Measurements from ENCODE around the gene DDI2.

The DDI2 gene

GRCh38 chr1:15605398-15606383 is 11.6 kb upstream of the DDI2 start:
- no peak for DNase-seq (ENCODE audit: low read depth)

- DNase-seq (ENCODE audit: low read depth): peak; percentile 46
Measured at GRCh38 chr1:15609631-15610030, 7.6 kb upstream of the DDI2 start.

GRCh38 chr1:15610167-15610566 is 7.1 kb upstream of the DDI2 start:
- DNase-seq (ENCODE audit: low read depth): no peak

- no peak for DNase-seq (ENCODE audit: low read depth)
Measured at GRCh38 chr1:15616373-15617172, 685 bp upstream of the DDI2 start.

DNA sequence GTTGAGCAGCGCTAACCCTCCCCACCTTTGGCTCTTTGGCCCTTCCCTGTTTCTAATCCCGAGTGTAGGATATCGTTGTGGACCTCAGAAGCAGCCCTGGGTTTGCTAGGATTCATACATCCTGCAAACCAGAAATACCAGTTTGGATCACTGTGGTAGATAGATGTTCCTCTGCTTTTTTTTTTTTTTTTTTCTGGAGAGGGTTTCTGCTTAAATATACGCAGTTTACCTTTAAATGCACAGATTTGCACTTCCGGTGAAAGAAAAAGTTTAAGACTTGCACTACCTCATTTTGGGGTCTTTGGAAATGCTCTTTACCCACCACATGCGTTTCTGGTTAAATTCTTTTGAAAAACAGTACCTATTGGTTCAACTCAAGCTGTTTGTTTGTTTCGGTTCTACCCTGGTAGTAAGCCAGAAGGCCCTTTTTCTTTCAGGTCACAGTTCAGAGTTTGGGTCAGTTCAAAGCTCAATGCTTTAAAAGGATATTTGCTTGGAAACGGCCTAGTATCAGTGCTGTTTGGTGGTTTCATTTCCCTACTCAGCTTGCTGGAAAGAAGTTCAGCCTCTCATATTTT is 908 bp downstream of the DDI2 start:
- DNase-seq (ENCODE audit: low read depth): peak; percentile 26

GRCh38 chr1:15618655-15619525 is 1.6 kb downstream of the DDI2 start:
- DNase-seq (ENCODE audit: low read depth): peak; percentile 53

- DNase-seq (ENCODE audit: low read depth): peak; percentile 89
Measured at GRCh38 chr1:15620155-15620545, 2.9 kb downstream of the DDI2 start.

GRCh38 chr1:15620902-15621682 is 3.8 kb downstream of the DDI2 start:
- no peak for DNase-seq (ENCODE audit: low read depth)

- DNase-seq (ENCODE audit: low read depth): no peak
Measured at GRCh38 chr1:15621975-15622374, 4.7 kb downstream of the DDI2 start.

DNA sequence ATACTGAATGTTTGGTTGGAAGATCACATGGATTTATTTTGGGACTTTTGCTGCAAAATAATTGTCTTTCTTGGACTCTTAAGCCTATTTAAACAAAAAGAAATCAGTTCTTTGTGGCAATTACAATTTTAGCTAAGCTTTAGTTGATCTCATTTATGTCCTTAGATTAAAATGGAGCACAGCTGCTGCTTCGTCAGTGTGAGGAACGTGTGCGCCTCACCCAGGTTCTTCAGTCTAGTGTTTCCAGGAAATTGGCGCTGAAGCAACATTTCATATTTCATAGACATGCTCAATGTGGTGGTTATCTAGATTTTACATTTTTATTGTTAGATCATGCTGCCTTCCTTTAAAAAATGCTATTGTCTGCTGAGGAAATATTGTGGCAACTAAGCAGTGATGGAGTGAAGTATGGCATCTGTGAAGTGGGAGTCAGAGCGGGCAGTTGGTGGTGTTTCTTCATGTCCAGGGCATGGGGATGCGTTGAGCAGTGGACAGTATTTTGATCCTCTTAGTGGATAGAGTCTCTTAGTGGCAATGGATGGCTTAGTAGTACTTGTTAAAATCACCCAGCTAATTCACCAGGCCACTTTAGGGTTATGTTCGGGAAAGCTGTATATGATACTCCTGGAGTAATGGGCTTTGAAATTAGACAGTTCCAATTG is 5.6 kb downstream of the DDI2 start:
- DNase-seq (ENCODE audit: low read depth): no peak

- DNase-seq (ENCODE audit: low read depth): no peak
Measured at GRCh38 chr1:15623435-15623834, 6.2 kb downstream of the DDI2 start.

DNA sequence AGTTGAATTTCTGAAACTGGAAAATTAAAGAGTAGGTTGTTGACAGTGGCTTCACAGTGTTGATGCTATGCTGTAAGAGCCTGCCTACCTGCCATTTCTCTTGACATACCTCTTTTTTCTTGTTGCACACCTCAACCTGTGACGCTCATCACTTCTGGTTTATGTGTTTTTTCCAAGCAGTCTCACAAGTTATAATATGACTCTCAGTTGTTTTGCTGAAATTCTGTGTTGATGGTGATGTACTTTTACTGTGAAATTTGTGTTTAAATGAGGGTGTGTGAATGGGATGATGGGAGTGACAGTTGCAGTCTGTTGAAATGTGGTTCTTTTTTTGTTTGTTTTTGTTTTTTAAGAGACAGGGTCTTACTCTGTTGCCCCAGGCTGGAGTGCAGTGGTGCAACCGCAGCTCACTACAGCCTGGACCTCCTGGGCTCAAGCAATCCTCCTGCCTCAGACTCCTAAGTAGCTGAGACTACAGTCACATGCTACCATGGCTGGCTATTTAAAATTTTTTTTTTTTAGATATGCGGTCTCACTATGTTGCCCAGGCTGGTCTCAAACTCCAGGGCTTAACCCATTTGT is 7.0 kb downstream of the DDI2 start:
- DNase-seq (ENCODE audit: low read depth): no peak

- no peak for DNase-seq (ENCODE audit: low read depth)
Measured at GRCh38 chr1:15625056-15625917, 8.0 kb downstream of the DDI2 start.

GRCh38 chr1:15626269-15626950 is 9.2 kb downstream of the DDI2 start:
- no peak for DNase-seq (ENCODE audit: low read depth)

DNA sequence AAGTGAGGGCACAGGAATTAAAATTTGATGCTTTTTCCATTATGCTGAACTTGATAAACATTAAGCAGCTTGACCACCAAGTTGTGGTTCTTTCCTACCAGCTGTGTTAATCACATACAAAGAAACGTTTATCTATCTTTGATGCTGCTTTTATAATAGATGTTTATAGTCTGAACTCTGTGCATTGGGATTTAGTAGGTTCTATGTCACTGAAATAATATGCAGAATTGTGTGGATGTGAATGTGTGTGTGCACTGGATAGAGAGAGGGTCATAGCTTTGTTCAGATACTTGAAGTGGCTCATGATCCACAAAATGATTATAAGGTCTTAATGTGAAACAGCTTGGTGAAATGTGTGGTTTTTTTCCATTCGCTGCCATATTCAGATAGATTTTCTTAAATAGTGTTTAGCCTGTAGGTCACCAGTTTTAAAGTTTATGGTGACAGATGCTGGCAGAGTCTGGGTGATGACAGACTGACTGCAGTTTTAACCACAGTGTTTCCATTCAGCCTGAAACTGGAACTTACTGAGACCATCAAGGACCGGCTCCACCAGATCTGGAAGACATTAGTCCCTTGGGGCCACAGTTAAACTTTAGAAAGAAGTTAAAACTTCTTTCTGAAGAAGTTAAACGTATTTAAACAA is 10.2 kb downstream of the DDI2 start:
- no peak for DNase-seq (ENCODE audit: low read depth)

- DNase-seq (ENCODE audit: low read depth): no peak
Measured at GRCh38 chr1:15628003-15628402, 10.7 kb downstream of the DDI2 start.

GRCh38 chr1:15633756-15634420 is 16.6 kb downstream of the DDI2 start:
- no peak for DNase-seq (ENCODE audit: low read depth)
